HG02610 (cell line): ENCODE data around the gene GSAP.
"Not testable (repeated sequence)": the region's sequence is repeated elsewhere in the genome, so short reads cannot be mapped to it uniquely, and the experiment has no call there.

Source experiments
- ATAC-seq: cut with Tn5 transposase; IDR thresholded peaks from one replicate; pipeline ENCODE4 v1.9.1; 2021; ENCODE audit warnings: mild to moderate bottlenecking, moderate library complexity; ENCODE audit not compliant: unreplicated experiment

The GSAP gene

DNA sequence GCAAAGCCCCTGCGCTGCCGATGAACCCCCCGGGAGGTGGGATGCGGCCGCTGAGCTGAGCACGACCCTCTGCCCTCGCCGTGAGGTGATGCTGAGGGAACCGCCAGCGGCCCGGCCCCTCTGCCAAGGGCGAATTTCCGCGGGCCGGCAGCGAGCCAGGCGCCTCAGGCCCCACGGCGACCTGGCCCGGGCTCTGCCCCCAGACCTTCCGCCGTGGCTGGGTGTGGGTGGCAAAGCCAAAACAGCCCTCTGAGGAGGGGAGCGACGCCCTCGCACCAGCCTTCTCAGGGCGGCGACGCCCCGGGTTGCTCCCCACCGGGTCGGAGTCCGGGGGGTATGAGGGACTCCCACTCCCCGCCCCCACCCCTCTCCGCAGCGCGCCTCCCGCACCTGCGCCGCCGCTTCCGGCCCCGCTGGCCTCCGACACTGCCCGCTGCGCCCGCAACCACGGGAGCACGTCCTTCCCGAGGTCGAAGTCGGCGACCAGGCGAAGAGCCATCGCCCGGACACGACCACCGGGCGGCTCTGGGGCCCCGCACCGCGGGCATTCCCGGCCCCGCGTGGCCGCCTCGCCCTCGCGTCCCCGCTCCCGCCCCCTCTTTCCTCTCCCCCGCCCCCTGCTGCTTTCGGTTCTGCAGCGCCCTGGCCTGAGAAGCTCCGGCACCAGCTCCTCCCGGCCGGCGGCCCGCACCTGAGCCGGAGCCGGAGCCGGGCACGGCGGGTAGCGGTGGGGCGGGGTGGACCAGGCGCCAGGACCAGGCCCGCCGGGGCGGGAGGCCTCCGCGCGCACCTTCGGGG, at the start of gene GSAP:
GSAP (minus strand) TSS at position 527 of the 798 bp plus-strand sequence; CDS start at position 499, 28 bp downstream.
- peak; percentile 52 for ATAC-seq

GRCh38 chr7:77465256-77465655, 49.1 kb upstream of the GSAP start:
- no peak for ATAC-seq

DNA sequence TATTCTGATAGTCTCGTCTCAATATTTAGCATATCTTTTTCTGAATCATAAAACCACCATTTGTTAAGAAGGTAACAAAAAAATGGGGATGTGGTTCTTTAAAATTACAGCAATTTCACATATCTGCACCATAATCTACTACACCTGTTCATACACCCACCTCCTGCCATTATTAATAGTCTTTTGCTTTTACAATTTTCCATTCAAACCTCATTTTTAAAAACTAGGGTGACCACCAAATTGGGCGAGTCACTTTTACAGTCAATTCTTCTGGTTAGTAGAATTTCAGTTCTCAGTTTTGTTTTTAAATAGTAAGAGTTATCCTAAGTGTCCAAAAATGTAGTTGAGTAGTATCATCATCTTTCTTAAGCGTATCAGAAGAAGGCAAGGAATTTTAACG, 48.4 kb upstream of the GSAP start:
- peak; percentile 60 for ATAC-seq

DNA sequence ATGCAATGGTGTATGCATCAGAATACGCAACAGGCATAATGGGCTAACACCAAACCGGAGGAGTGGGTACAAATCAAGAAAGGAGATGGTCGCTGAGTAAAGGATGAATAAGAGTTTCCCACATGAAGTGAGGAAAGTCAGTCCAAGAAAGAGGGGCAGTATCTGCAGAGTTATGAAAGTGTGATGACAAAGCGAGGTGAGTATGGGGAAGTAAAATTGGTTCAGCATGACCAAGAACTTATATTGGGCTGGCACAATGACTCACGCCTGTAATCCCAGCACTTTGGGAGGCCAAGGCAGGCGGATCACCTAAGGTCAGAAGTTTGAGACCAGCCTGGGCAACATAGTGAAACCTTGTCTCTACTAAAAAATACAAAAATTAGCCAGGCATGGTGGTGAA, 47.5 kb upstream of the GSAP start:
- peak; percentile 72 for ATAC-seq

GRCh38 chr7:77461842-77462241, 45.7 kb upstream of the GSAP start:
- no peak for ATAC-seq

GRCh38 chr7:77461246-77461645, 45.1 kb upstream of the GSAP start:
- no peak for ATAC-seq

DNA sequence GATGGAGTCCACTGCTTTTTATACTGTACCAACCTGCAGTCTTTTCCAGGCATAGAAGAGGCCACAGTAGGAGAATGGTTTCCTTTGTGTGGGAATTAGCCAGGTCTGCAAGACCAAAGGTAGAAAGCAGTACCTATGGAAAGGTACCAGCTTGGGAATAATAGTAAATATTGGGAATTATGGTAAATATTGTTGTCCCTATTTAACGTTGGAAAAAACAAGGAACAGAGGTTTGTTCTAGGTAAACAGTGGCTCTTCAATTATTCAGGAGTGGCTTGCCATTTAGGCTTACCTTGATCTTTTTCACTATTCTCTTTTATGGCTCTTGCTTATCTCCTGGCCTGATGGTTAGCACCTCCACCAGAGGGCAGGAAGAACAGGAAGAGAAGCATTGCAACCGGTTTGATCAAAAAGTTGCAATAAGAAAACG, 43.9 kb upstream of the GSAP start:
- no peak for ATAC-seq

GRCh38 chr7:77459311-77459726, 43.2 kb upstream of the GSAP start:
- no peak for ATAC-seq

DNA sequence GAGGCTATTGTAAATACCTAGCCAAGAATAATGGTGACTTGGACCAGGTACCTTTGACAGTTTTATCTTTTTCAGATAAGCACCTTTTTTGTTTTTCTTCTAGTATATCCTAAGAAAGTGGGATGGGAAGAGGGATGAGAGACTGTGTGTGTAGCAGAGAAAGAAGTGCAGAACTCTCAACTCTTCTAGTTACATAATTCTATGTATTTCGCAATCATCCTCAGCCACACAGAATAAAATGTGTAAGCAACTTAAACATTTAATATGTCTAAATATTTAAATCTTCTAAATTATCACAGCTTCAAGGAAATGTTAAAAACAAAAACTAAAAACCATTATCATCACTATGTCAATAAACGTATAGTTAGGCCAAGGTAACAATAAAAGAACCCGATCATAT, 42.6 kb upstream of the GSAP start:
- ATAC-seq = no peak

DNA sequence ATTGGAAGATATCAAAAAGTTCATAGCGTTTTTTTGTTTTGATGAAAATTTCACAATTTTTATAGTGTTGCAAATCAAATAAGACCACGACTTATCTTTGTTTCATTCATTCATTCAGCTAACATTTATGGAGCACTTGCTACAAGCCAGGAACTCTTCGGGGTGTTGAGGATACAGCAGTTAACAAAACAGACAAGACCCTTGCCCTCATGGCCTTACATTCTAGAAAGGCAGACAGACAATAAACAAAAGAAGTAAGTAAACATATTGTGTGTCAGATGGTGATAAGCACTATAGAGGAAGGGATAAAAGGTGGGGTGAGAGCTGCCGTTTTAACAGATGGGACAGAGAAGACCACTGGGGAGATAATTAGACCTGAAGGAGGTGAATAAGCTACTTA, 41.6 kb upstream of the GSAP start:
- no peak for ATAC-seq

GRCh38 chr7:77456696-77457095, 40.5 kb upstream of the GSAP start:
- ATAC-seq = no peak

GRCh38 chr7:77455321-77455720, 39.2 kb upstream of the GSAP start:
- no peak for ATAC-seq

- no peak for ATAC-seq
These were observed 38.7 kb upstream of the GSAP start for GRCh38 chr7:77454802-77455201.

- no peak for ATAC-seq
These were observed 37.4 kb upstream of the GSAP start for GRCh38 chr7:77453531-77453930.

- ATAC-seq = not testable (repeated sequence)
These were observed 35.8 kb upstream of the GSAP start for GRCh38 chr7:77451950-77452349.

- ATAC-seq = no peak
These were observed 34.5 kb upstream of the GSAP start for GRCh38 chr7:77450613-77451012.

DNA sequence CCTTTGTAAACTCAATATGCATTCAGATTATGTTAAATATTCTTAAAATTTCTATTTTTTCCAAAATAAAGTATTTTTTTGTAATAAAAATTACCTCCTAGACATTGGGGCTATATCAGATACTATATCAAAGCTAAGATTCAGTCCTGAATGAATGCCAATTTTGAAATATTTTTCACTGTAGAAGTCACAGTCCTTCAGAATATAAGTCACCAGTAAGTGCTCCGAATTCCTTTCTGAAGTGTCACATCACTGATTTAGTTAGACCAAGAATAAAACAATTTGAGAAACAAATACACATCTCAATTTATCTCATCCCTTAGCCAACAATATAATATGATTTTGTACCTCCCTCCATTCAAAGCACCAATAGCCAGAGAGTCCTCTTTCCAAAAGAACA, 33.9 kb upstream of the GSAP start:
- ATAC-seq = no peak

DNA sequence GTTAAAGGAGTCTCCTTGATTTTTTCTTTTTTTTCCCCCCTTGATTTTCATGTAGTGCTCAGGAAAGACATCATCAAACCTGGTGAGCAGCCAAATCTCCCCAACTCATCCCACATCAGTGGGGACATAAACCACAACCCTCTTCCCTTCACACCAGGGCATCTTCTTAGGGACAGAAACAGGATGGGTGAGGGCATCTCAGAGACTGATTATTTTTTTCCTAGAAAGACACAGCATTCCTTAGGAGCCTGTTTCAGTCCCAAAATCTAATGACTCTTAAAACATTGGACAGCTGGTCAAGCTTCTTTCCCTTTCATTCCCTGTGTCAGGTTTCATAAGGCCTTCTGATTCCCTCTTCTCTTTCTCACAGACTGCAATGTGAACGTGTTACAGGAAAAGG, 31.5 kb upstream of the GSAP start:
- ATAC-seq = no peak

GRCh38 chr7:77444123-77444522, 28.0 kb upstream of the GSAP start:
- ATAC-seq = no peak

GRCh38 chr7:77443042-77443441, 26.9 kb upstream of the GSAP start:
- ATAC-seq = no peak

DNA sequence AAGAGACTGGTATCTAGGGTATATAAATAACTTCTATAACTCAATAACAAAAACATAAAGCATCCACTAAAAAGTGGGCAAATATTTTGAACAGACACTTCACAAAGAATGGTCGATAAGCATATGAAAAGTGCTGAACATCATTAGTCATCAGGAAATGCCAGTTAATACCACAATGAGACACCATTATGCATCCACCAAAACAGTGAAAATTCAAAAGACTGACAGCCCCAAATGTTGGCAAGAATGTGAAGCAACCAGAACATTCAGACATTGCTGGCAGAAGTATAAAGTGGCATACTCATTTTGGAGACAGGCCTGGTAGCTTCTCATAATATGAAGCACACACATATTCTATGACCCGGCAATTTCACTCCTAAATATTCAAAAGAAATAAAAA, 26.5 kb upstream of the GSAP start:
- ATAC-seq = no peak

- no peak for ATAC-seq
These were observed 24.9 kb upstream of the GSAP start for GRCh38 chr7:77441046-77441445.

- no peak for ATAC-seq
These were observed 23.4 kb upstream of the GSAP start for GRCh38 chr7:77439572-77439971.
